ENCODE measurements around the gene SALL2.

SALL2 gene

DNA sequence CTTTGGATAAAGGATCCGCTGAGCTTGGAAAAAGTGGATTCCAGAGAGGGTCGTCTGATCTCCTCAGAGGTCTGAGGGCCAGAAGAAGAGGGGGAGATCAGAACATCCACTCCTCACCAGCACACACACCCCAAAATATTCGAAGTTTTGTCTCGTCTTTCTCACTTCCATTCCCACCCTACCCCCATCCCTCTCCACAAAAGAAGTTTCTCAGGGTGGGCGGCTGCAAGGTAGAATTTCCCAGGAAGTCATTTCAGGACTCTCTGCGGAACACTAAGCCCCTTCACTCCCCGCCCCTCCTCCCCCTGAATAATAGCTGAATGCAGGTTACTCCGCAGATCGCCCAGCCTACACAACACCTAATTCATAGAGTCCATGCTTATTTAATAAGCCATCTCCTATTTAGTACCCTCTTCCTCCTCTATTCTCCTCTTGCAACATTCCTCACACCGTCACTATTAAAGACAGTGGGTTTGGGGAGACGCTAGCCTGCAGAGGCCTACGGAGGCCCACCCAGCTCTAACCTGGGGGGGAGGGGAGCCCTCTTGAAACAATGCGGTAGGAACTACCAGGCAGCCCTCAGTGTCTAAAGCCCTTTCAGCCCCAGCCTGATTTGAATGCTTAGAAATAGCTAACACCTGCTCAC is 649 bp upstream of the SALL2 start:
- DNase-seq (ENCODE audit: low read depth in 1 of 2, low spot score in 1 of 2), result no peak
- H3K27ac ChIP-seq (replicated peaks), result no peak overlapping the region
- peak overlapping the region; percentile 52 for H3K4me3 ChIP-seq (replicated peaks; ENCODE audit: insufficient read depth, low read length)
- peaks cover 11% of the 10 kb centered on the region for H3K27me3 ChIP-seq (ENCODE audit: insufficient read depth, poor library complexity, severe bottlenecking)
- no peak for TF ChIP-seq POLR2AphosphoS5 (IDR thresholded peaks at IDR 0.05; ENCODE audit: low read depth)

DNA sequence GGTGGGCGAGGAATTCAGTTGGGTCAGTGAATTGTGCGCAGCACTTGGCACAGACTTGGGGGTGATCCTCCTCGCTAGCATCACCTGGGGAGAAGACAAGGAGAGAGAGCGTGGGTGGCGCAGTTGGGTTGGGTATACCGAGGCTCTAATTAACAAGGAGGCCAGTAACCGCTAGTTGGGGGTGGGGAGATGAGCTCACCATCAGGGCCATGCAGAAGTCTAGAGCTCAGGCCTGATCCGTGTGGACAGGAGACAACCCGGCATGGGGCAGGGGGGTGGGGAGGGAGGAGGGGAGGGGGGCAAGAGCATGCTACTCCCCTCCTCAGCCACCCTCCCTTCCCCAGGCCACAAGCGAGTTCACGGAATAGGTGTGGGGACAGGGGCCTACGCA is 580 bp downstream of the SALL2 start:
- Histone ChIP-seq H3K27me3 (ENCODE audit: insufficient read depth, poor library complexity, severe bottlenecking) (peaks cover 15% of the 10 kb centered on the region), H3K4me3 (replicated peaks; ENCODE audit: insufficient read depth, low read length) (peak overlapping the region; percentile 52), H3K27ac (replicated peaks) (no peak overlapping the region)
- TF ChIP-seq, protein P1, sequence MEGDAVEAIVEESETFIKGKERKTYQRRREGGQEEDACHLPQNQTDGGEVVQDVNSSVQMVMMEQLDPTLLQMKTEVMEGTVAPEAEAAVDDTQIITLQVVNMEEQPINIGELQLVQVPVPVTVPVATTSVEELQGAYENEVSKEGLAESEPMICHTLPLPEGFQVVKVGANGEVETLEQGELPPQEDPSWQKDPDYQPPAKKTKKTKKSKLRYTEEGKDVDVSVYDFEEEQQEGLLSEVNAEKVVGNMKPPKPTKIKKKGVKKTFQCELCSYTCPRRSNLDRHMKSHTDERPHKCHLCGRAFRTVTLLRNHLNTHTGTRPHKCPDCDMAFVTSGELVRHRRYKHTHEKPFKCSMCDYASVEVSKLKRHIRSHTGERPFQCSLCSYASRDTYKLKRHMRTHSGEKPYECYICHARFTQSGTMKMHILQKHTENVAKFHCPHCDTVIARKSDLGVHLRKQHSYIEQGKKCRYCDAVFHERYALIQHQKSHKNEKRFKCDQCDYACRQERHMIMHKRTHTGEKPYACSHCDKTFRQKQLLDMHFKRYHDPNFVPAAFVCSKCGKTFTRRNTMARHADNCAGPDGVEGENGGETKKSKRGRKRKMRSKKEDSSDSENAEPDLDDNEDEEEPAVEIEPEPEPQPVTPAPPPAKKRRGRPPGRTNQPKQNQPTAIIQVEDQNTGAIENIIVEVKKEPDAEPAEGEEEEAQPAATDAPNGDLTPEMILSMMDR (IDR thresholded peaks at IDR 0.05; ENCODE audit: insufficient read depth, low read length), result no peak
- DNase-seq (ENCODE audit: low read depth in 1 of 2, low spot score in 1 of 2), result no peak

DNA sequence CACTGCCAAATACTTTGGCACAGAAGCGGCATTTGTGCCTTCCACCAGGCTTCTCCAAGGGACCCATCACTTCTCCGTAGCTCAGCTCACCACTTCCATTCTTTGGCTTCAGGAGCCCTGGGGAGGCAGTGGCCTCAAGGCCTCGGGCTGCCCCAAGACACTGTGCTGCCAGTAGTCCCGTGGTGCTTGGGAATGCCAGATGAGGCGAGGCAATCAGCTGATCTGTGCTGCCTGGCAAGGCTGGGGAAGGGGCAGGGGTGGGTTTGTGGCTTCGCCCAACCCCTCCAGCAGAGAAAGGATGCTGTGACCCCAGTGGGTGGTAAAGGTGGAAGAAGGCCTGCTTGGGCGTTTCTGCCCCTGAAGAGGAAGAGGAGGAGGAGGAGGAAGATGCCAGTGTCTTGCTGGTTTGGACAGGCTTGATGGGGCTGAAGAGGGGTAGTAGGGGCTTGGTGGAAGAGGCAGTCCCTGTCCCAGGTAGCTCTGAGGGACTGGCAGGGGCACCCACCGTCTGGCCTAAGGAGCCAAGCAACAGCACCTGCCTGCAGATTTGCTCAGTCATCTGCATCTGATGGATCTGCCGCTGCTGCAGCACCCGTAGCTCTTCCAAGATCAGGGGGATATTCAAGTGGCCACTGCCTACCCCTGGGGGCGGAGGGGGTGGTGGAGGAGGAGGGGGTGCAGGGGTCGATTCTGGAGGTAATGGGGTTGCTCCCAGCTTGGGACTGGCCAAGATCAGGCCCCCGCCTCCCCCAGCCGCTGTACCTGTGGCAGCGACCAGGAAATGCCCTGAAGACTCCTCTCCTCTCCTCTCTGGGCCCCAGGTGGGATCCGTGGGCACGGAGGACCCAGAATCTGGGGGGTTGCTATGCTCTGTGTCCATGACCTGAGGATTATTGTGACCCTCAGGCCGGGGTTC is 1.3 kb downstream of the SALL2 start:
- DNase-seq (ENCODE audit: low read depth in 1 of 2, low spot score in 1 of 2), result no peak
- TF ChIP-seq, protein P2, sequence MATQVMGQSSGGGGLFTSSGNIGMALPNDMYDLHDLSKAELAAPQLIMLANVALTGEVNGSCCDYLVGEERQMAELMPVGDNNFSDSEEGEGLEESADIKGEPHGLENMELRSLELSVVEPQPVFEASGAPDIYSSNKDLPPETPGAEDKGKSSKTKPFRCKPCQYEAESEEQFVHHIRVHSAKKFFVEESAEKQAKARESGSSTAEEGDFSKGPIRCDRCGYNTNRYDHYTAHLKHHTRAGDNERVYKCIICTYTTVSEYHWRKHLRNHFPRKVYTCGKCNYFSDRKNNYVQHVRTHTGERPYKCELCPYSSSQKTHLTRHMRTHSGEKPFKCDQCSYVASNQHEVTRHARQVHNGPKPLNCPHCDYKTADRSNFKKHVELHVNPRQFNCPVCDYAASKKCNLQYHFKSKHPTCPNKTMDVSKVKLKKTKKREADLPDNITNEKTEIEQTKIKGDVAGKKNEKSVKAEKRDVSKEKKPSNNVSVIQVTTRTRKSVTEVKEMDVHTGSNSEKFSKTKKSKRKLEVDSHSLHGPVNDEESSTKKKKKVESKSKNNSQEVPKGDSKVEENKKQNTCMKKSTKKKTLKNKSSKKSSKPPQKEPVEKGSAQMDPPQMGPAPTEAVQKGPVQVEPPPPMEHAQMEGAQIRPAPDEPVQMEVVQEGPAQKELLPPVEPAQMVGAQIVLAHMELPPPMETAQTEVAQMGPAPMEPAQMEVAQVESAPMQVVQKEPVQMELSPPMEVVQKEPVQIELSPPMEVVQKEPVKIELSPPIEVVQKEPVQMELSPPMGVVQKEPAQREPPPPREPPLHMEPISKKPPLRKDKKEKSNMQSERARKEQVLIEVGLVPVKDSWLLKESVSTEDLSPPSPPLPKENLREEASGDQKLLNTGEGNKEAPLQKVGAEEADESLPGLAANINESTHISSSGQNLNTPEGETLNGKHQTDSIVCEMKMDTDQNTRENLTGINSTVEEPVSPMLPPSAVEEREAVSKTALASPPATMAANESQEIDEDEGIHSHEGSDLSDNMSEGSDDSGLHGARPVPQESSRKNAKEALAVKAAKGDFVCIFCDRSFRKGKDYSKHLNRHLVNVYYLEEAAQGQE (IDR thresholded peaks at IDR 0.05; ENCODE audit: insufficient replicate concordance, low read depth), result no peak
- TF ChIP-seq SPI1 (IDR thresholded peaks at IDR 0.05; ENCODE audit: borderline replicate concordance, low read depth) (no peak), POLR2AphosphoS5 (IDR thresholded peaks at IDR 0.05; ENCODE audit: low read depth) (no peak), GABPA (IDR thresholded peaks at IDR 0.05; ENCODE audit: low read depth) (no peak)
- TF ChIP-seq, protein P1 (IDR thresholded peaks at IDR 0.05; ENCODE audit: insufficient read depth, low read length), result no peak
- Histone ChIP-seq H3K27me3 (ENCODE audit: insufficient read depth, poor library complexity, severe bottlenecking) (peaks cover 15% of the 10 kb centered on the region), H3K27ac (replicated peaks) (no peak overlapping the region), H3K4me3 (replicated peaks; ENCODE audit: insufficient read depth, low read length) (no peak overlapping the region)

DNA sequence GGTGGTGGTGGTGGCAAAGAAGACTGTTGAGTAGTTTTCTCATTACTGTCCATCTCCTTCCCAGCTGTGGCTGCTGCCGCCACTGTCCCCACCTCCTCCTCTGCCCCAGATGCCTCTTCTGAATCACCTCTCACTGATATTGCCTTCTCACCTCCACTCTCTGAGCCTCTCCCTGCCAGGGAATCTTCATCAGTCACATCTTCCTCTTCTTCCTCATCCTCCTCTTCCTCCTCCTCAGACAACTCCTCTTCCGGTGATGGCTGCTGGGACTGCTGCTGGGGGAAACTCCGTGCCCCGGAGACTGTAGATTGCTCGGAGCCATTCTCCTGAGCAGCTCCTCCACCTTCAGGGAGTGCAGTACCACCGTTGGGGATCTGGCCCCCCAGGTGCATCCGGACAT is 2.9 kb downstream of the SALL2 start:
- TF ChIP-seq POLR2AphosphoS5 (IDR thresholded peaks at IDR 0.05; ENCODE audit: low read depth) (no peak), SPI1 (IDR thresholded peaks at IDR 0.05; ENCODE audit: borderline replicate concordance, low read depth) (no peak), GABPA (IDR thresholded peaks at IDR 0.05; ENCODE audit: low read depth) (no peak)
- TF ChIP-seq, protein P2 (IDR thresholded peaks at IDR 0.05; ENCODE audit: insufficient replicate concordance, low read depth), result no peak
- TF ChIP-seq, protein P1 (IDR thresholded peaks at IDR 0.05; ENCODE audit: insufficient read depth, low read length), result no peak
- H3K27me3 ChIP-seq (ENCODE audit: insufficient read depth, poor library complexity, severe bottlenecking), result peaks cover 15% of the 10 kb centered on the region
- DNase-seq (ENCODE audit: low read depth in 1 of 2, low spot score in 1 of 2), result no peak
- H3K4me3 ChIP-seq (replicated peaks; ENCODE audit: insufficient read depth, low read length), result no peak overlapping the region
- H3K27ac ChIP-seq (replicated peaks), result no peak overlapping the region

All from HL-60 (cell line).